CD4-positive, alpha-beta T cell (primary cell): ENCODE measurements around the gene ZMAT5. TPM values are rescaled to one million over a fixed set of nuclear protein-coding genes. Genes with fewer than 3 reads are reported as not detected.

Experiments
- ATAC-seq: fragments of 200-7000 bp; cut with Tn5 transposase; one replicate; pipeline ENCODE4 v1.10.0; 2022; ENCODE audit warnings: mild to moderate bottlenecking; ENCODE audit not compliant: poor library complexity
- CTCF ChIA-PET: fragments of 350-600 bp; sonication (Branson Sonifier 250); formaldehyde crosslinking; loops from one replicate; lab custom pipeline; 2021; ENCODE audit warnings: antibody characterized with exemption, inconsistent platforms; lab: Charles Lee
- POLR2A ChIA-PET: fragments of 350-600 bp; sonication (Branson Sonifier 250); formaldehyde crosslinking; loops from one replicate; lab custom pipeline; 2021; ENCODE audit warnings: antibody characterized with exemption, inconsistent platforms; lab: Charles Lee
- DNase-seq, 14 experiments: peaks; one replicate each; pipeline ENCODE4 v3.0.0-alpha.2; 2013 to 2020; ENCODE audit warnings: mixed read lengths in 2 of 14
- H3K27ac ChIP-seq, 2 donors: one replicate each; pipeline versions ENCODE4 v1.5.1 to v1.7.0; 2013; ENCODE audit warnings: low read length in 2 of 2, low read depth in 1 of 2, mild to moderate bottlenecking in 1 of 2
- H3K27me3 ChIP-seq, 2 experiments: 1 replicate in 1 of 2; 2 replicates in 1 of 2; pipeline versions ENCODE4 v1.6.1 to v1.7.0; 2013; ENCODE audit warnings: low read length in 2 of 2, control low read depth in 1 of 2, mild to moderate bottlenecking in 1 of 2, moderate library complexity in 1 of 2; ENCODE audit not compliant: insufficient read depth in 2 of 2, control insufficient read depth in 1 of 2
- H3K36me3 ChIP-seq: one replicate; pipeline ENCODE4 v1.6.1; 2013; ENCODE audit warnings: low read length, control low read depth; ENCODE audit not compliant: insufficient read depth
- H3K4me1 ChIP-seq: one replicate; pipeline ENCODE4 v1.6.1; 2013; ENCODE audit warnings: low read length, control low read depth; ENCODE audit not compliant: insufficient read depth
- H3K4me3 ChIP-seq: one replicate; pipeline ENCODE4 v1.5.1; 2013; ENCODE audit warnings: mild to moderate bottlenecking, low read length, moderate library complexity
- H3K9me3 ChIP-seq, 2 experiments: 1 replicate in 1 of 2; 2 replicates in 1 of 2; pipeline versions ENCODE4 v1.6.1 to v1.7.0; 2013; ENCODE audit warnings: low read length in 2 of 2, mild to moderate bottlenecking in 2 of 2, control low read depth in 1 of 2, moderate library complexity in 1 of 2; ENCODE audit not compliant: control insufficient read depth in 1 of 2, insufficient read depth in 1 of 2
- H3K27ac Mint-ChIP-seq: one replicate; pipeline ENCODE4 v1.8.0; 2020; ENCODE audit warnings: mixed read lengths
- H3K27me3 Mint-ChIP-seq: one replicate; pipeline ENCODE4 v1.8.0; 2021; ENCODE audit warnings: mixed read lengths
- H3K36me3 Mint-ChIP-seq: one replicate; pipeline ENCODE4 v1.8.0; 2021; ENCODE audit warnings: low read depth, mixed read lengths
- H3K4me1 Mint-ChIP-seq: one replicate; pipeline ENCODE4 v1.8.0; 2021; ENCODE audit warnings: low read depth, mixed read lengths
- H3K4me3 Mint-ChIP-seq: one replicate; pipeline ENCODE4 v1.8.0; 2020; ENCODE audit warnings: mild to moderate bottlenecking, mixed read lengths
- H3K9me3 Mint-ChIP-seq: one replicate; pipeline ENCODE4 v1.8.0; 2020; ENCODE audit warnings: mixed read lengths
- CTCF ChIP-seq: fragments of 200-600 bp; IDR thresholded peaks from one replicate; pipeline ENCODE4 v1.8.0; 2022; ENCODE audit warnings: antibody characterized with exemption, mild to moderate bottlenecking
- intact Hi-C, 2 experiments: fragments of 100-400 bp; cut with DNase I in 1 of 2; cut with micrococcal nuclease in 1 of 2; formaldehyde crosslinking; loops; one replicate each; pipeline versions ENCODE4 v1.15.1 to v1.9.0; 2023 to 2025; cut with DNase I, micrococcal nuclease
- total RNA-seq, 174 experiments: library from RNA in 2 of 174; stranded (reverse) in 2 of 174; gene quantifications; one replicate each; pipeline ENCODE4 v1.2.3 and lab custom pipeline; 2021 to 2026

Gene ZMAT5
- total RNA-seq, 2 experiments from 2014 or later, result 5.6 to 6.6 TPM

GRCh38 chr22:29729161-29729560 lies 37.6 kb downstream of the ZMAT5 start:
- POLR2A ChIA-PET, result no interaction called here
- no peaks in the 10 kb centered on the region for H3K9me3 ChIP-seq
- CTCF ChIA-PET, result no interaction called here
- TF ChIP-seq CTCF, result no peak
- ATAC-seq (no peak), DNase-seq (no peak)
- intact Hi-C loops, result no loop called here
- Mint-ChIP-seq H3K4me3 (no peak overlapping the region), H3K27ac (no peak overlapping the region), H3K27me3 (no peaks in the 10 kb centered on the region), H3K9me3 (no peaks in the 10 kb centered on the region), H3K4me1 (no peaks in the 10 kb centered on the region), H3K36me3 (peaks cover 18% of the 10 kb centered on the region)
- peaks cover 9% of the 10 kb centered on the region for H3K36me3 ChIP-seq
- no peaks in the 10 kb centered on the region for H3K4me1 ChIP-seq
- no peaks in the 10 kb centered on the region for H3K27me3 ChIP-seq
- H3K4me3 ChIP-seq, result no peak overlapping the region
- H3K27ac ChIP-seq, result no peak overlapping the region

GRCh38 chr22:29727131-29727523 lies 39.7 kb downstream of the ZMAT5 start:
- ChIA-PET POLR2A (no interaction called here), CTCF (no interaction called here)
- Histone ChIP-seq H3K4me1 (no peaks in the 10 kb centered on the region), H3K9me3 (no peaks in the 10 kb centered on the region), H3K27me3 (peaks cover 0 to 4% of the 10 kb centered on the region in 2 experiments), H3K4me3 (no peak overlapping the region), H3K36me3 (peaks cover 5% of the 10 kb centered on the region), H3K27ac (no peak overlapping the region)
- no peak for ATAC-seq
- intact Hi-C loops, result no loop called here
- Mint-ChIP-seq H3K27ac (no peak overlapping the region), H3K36me3 (peaks cover 12% of the 10 kb centered on the region), H3K4me3 (no peak overlapping the region), H3K9me3 (no peaks in the 10 kb centered on the region), H3K27me3 (no peaks in the 10 kb centered on the region), H3K4me1 (no peaks in the 10 kb centered on the region)
- peak in 4 of 14 experiments; percentile 16 to 36 (median 28) for DNase-seq
- no peak for TF ChIP-seq CTCF

GRCh38 chr22:29726512-29727130 lies 40.2 kb downstream of the ZMAT5 start:
- no peaks in the 10 kb centered on the region for H3K4me1 ChIP-seq
- H3K27ac ChIP-seq, result no peak overlapping the region
- no peaks in the 10 kb centered on the region for H3K9me3 ChIP-seq
- ATAC-seq (no peak), DNase-seq (no peak)
- Mint-ChIP-seq H3K27ac (no peak overlapping the region), H3K9me3 (no peaks in the 10 kb centered on the region), H3K27me3 (peaks cover 3% of the 10 kb centered on the region), H3K4me3 (no peak overlapping the region), H3K4me1 (no peaks in the 10 kb centered on the region), H3K36me3 (peaks cover 8% of the 10 kb centered on the region)
- no peak for TF ChIP-seq CTCF
- peaks cover 5% of the 10 kb centered on the region for H3K36me3 ChIP-seq
- intact Hi-C loops, result no loop called here
- peaks cover 0 to 9% of the 10 kb centered on the region in 2 experiments for H3K27me3 ChIP-seq
- no peak overlapping the region for H3K4me3 ChIP-seq
- ChIA-PET POLR2A (no interaction called here), CTCF (no interaction called here)
